CD4-positive, alpha-beta T cell (primary cell): ENCODE results near the gene SVIP. TPM values are rescaled to one million over a fixed set of nuclear protein-coding genes. Genes with fewer than 3 reads are reported as not detected.

Experiments
- ATAC-seq: fragments of 200-7000 bp; cut with Tn5 transposase; one replicate; pipeline ENCODE4 v1.10.0; 2022; ENCODE audit warnings: mild to moderate bottlenecking; ENCODE audit not compliant: poor library complexity
- CTCF ChIA-PET: fragments of 350-600 bp; sonication (Branson Sonifier 250); formaldehyde crosslinking; loops from one replicate; lab custom pipeline; 2021; ENCODE audit warnings: antibody characterized with exemption, inconsistent platforms; lab: Charles Lee
- POLR2A ChIA-PET: fragments of 350-600 bp; sonication (Branson Sonifier 250); formaldehyde crosslinking; loops from one replicate; lab custom pipeline; 2021; ENCODE audit warnings: antibody characterized with exemption, inconsistent platforms; lab: Charles Lee
- DNase-seq, 14 experiments: peaks; one replicate each; pipeline ENCODE4 v3.0.0-alpha.2; 2013 to 2020; ENCODE audit warnings: mixed read lengths in 2 of 14
- H3K27ac ChIP-seq, 2 donors: one replicate each; pipeline versions ENCODE4 v1.5.1 to v1.7.0; 2013; ENCODE audit warnings: low read length in 2 of 2, low read depth in 1 of 2, mild to moderate bottlenecking in 1 of 2
- H3K27me3 ChIP-seq, 2 experiments: 1 replicate in 1 of 2; 2 replicates in 1 of 2; pipeline versions ENCODE4 v1.6.1 to v1.7.0; 2013; ENCODE audit warnings: low read length in 2 of 2, control low read depth in 1 of 2, mild to moderate bottlenecking in 1 of 2, moderate library complexity in 1 of 2; ENCODE audit not compliant: insufficient read depth in 2 of 2, control insufficient read depth in 1 of 2
- H3K36me3 ChIP-seq: one replicate; pipeline ENCODE4 v1.6.1; 2013; ENCODE audit warnings: low read length, control low read depth; ENCODE audit not compliant: insufficient read depth
- H3K4me1 ChIP-seq: one replicate; pipeline ENCODE4 v1.6.1; 2013; ENCODE audit warnings: low read length, control low read depth; ENCODE audit not compliant: insufficient read depth
- H3K4me3 ChIP-seq: one replicate; pipeline ENCODE4 v1.5.1; 2013; ENCODE audit warnings: mild to moderate bottlenecking, low read length, moderate library complexity
- H3K9me3 ChIP-seq, 2 experiments: 1 replicate in 1 of 2; 2 replicates in 1 of 2; pipeline versions ENCODE4 v1.6.1 to v1.7.0; 2013; ENCODE audit warnings: low read length in 2 of 2, mild to moderate bottlenecking in 2 of 2, control low read depth in 1 of 2, moderate library complexity in 1 of 2; ENCODE audit not compliant: control insufficient read depth in 1 of 2, insufficient read depth in 1 of 2
- H3K27ac Mint-ChIP-seq: one replicate; pipeline ENCODE4 v1.8.0; 2020; ENCODE audit warnings: mixed read lengths
- H3K27me3 Mint-ChIP-seq: one replicate; pipeline ENCODE4 v1.8.0; 2021; ENCODE audit warnings: mixed read lengths
- H3K36me3 Mint-ChIP-seq: one replicate; pipeline ENCODE4 v1.8.0; 2021; ENCODE audit warnings: low read depth, mixed read lengths
- H3K4me1 Mint-ChIP-seq: one replicate; pipeline ENCODE4 v1.8.0; 2021; ENCODE audit warnings: low read depth, mixed read lengths
- H3K4me3 Mint-ChIP-seq: one replicate; pipeline ENCODE4 v1.8.0; 2020; ENCODE audit warnings: mild to moderate bottlenecking, mixed read lengths
- H3K9me3 Mint-ChIP-seq: one replicate; pipeline ENCODE4 v1.8.0; 2020; ENCODE audit warnings: mixed read lengths
- CTCF ChIP-seq: fragments of 200-600 bp; IDR thresholded peaks from one replicate; pipeline ENCODE4 v1.8.0; 2022; ENCODE audit warnings: antibody characterized with exemption, mild to moderate bottlenecking
- intact Hi-C, 2 experiments: fragments of 100-400 bp; cut with DNase I in 1 of 2; cut with micrococcal nuclease in 1 of 2; formaldehyde crosslinking; loops; one replicate each; pipeline versions ENCODE4 v1.15.1 to v1.9.0; 2023 to 2025; cut with DNase I, micrococcal nuclease
- total RNA-seq, 174 experiments: library from RNA in 2 of 174; stranded (reverse) in 2 of 174; gene quantifications; one replicate each; pipeline ENCODE4 v1.2.3 and lab custom pipeline; 2021 to 2026

SVIP gene
- total RNA-seq, 2 experiments from 2014 or later = 58.1 to 67.3 TPM

- H3K27me3 ChIP-seq = no peaks in the 10 kb centered on the region
- no peak for ATAC-seq
- no peak overlapping the region for H3K27ac ChIP-seq
- H3K4me3 ChIP-seq = no peak overlapping the region
- intact Hi-C loops = no loop called here
- CTCF ChIA-PET = no interaction called here
- peaks cover 3% of the 10 kb centered on the region for H3K4me1 ChIP-seq
- Mint-ChIP-seq H3K9me3 (no peaks in the 10 kb centered on the region), H3K27ac (no peak overlapping the region), H3K36me3 (peaks cover 14% of the 10 kb centered on the region), H3K4me1 (peaks cover 22% of the 10 kb centered on the region), H3K4me3 (no peak overlapping the region), H3K27me3 (no peaks in the 10 kb centered on the region)
- DNase-seq = peak in 1 of 14 experiments; percentile 7
- H3K9me3 ChIP-seq = no peaks in the 10 kb centered on the region
- TF ChIP-seq CTCF = no peak
- POLR2A ChIA-PET = no interaction called here
- H3K36me3 ChIP-seq = no peaks in the 10 kb centered on the region
Observed at GRCh38 chr11:22832315-22833015, 2.9 kb upstream of the SVIP start.

GRCh38 chr11:22830082-22830414 lies 447 bp upstream of the SVIP start:
- Mint-ChIP-seq H3K4me3 (peak overlapping the region; percentile 97), H3K9me3 (no peaks in the 10 kb centered on the region), H3K27ac (peak overlapping the region; percentile 92), H3K36me3 (peaks cover 35% of the 10 kb centered on the region), H3K4me1 (peaks cover 22% of the 10 kb centered on the region), H3K27me3 (no peaks in the 10 kb centered on the region)
- H3K4me1 ChIP-seq = peaks cover 3% of the 10 kb centered on the region
- H3K9me3 ChIP-seq = no peaks in the 10 kb centered on the region
- no peaks in the 10 kb centered on the region for H3K27me3 ChIP-seq
- POLR2A ChIA-PET = interaction anchor here (0.7 to 2.8 kb wide), 8 partner anchors 8 to 491 kb away, joined by 3 to 31 read pairs (median 6); partner anchors contain the start of gene FANCF
- no peak overlapping the region for H3K27ac ChIP-seq
- H3K4me3 ChIP-seq = peak overlapping the region; percentile 84
- peaks cover 14% of the 10 kb centered on the region for H3K36me3 ChIP-seq
- DNase-seq (no peak), ATAC-seq (no peak)
- intact Hi-C loops = no loop called here
- CTCF ChIA-PET = interaction anchor here (0.6 to 1.9 kb wide), 7 partner anchors 8 to 522 kb away, joined by 3 to 6 read pairs (median 4); no protein-coding TSS in a partner anchor
- TF ChIP-seq CTCF = no peak

- ChIA-PET POLR2A (interaction anchor here (1.0 to 2.8 kb wide), 6 partner anchors 12 to 203 kb away, joined by 3 to 31 read pairs (median 10); partner anchors contain the start of gene FANCF), CTCF (interaction anchor here (1.8 to 1.9 kb wide), 2 partner anchors 13 to 41 kb away, joined by 4 to 5 read pairs; no protein-coding TSS in a partner anchor)
- Histone ChIP-seq H3K27me3 (no peaks in the 10 kb centered on the region), H3K4me3 (peak overlapping the region; percentile 84), H3K27ac (no peak overlapping the region), H3K36me3 (peaks cover 28% of the 10 kb centered on the region), H3K4me1 (peaks cover 3% of the 10 kb centered on the region), H3K9me3 (no peaks in the 10 kb centered on the region)
- no peak for TF ChIP-seq CTCF
- intact Hi-C loops = loop anchor here (2.0 to 5.0 kb wide), 2 partner anchors 201 to 204 kb away; partner anchors contain the start of gene FANCF (in 2 of the 2)
- H3K4me3 Mint-ChIP-seq = peak overlapping the region; percentile 97
- peak overlapping the region; percentile 92 for H3K27ac Mint-ChIP-seq
- H3K27me3 Mint-ChIP-seq = no peaks in the 10 kb centered on the region
- peaks cover 52% of the 10 kb centered on the region for H3K36me3 Mint-ChIP-seq
- peaks cover 22% of the 10 kb centered on the region for H3K4me1 Mint-ChIP-seq
- DNase-seq (no peak), ATAC-seq (no peak)
- H3K9me3 Mint-ChIP-seq = no peaks in the 10 kb centered on the region
Observed at GRCh38 chr11:22828373-22828772, 1.2 kb downstream of the SVIP start.
